ENCODE results near the gene ZCCHC14. TPM values are rescaled to one million over a fixed set of nuclear protein-coding genes. Genes with fewer than 3 reads are reported as not detected.

Gene ZCCHC14
- total and polyA plus RNA-seq, 2 of the 13 experiments (the other 11 are each of a cell fraction or from before 2014, with no cell fraction given): 12.4 to 12.5 TPM

DNA sequence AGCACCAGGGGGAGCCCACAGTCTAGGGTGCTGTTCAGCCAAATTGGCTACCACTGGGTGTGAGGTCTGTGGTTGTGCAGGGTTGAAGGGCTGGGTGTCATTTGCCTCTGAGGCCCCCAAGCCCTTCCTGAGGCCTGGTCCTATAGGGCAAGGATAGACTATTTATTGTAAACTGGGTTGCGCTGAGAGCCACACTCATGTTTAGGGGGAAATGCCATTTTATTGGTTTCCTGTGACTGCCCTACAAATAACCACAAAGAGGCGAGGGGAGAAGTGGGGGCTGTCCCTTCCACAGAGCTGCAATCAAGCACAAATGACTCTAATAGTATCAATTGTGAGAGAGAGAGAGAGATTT lies 3.6 kb upstream of the ZCCHC14 start (continued):
- TF ChIP-seq, protein P1, sequence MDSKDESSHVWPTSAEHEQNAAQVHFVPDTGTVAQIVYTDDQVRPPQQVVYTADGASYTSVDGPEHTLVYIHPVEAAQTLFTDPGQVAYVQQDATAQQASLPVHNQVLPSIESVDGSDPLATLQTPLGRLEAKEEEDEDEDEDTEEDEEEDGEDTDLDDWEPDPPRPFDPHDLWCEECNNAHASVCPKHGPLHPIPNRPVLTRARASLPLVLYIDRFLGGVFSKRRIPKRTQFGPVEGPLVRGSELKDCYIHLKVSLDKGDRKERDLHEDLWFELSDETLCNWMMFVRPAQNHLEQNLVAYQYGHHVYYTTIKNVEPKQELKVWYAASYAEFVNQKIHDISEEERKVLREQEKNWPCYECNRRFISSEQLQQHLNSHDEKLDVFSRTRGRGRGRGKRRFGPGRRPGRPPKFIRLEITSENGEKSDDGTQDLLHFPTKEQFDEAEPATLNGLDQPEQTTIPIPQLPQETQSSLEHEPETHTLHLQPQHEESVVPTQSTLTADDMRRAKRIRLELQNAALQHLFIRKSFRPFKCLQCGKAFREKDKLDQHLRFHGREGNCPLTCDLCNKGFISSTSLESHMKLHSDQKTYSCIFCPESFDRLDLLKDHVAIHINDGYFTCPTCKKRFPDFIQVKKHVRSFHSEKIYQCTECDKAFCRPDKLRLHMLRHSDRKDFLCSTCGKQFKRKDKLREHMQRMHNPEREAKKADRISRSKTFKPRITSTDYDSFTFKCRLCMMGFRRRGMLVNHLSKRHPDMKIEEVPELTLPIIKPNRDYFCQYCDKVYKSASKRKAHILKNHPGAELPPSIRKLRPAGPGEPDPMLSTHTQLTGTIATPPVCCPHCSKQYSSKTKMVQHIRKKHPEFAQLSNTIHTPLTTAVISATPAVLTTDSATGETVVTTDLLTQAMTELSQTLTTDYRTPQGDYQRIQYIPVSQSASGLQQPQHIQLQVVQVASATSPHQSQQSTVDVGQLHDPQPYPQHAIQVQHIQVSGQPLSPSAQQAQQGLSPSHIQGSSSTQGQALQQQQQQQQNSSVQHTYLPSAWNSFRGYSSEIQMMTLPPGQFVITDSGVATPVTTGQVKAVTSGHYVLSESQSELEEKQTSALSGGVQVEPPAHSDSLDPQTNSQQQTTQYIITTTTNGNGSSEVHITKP (CRISPR knock-in tag; IDR thresholded peaks at IDR 0.05; ENCODE audit: low read depth): no peak
- no peak for TF ChIP-seq ZSCAN9 (CRISPR knock-in tag; IDR thresholded peaks at IDR 0.05; ENCODE audit: borderline replicate concordance)
- TF ChIP-seq CC2D1A (CRISPR knock-in tag; IDR thresholded peaks at IDR 0.05): no peak
- TF ChIP-seq ZNF207 (IDR thresholded peaks at IDR 0.05; ENCODE audit: borderline replicate concordance): no peak
- TF ChIP-seq ZFP36 (IDR thresholded peaks at IDR 0.05; ENCODE audit: borderline replicate concordance, low read depth, low read length, partially characterized antibody): no peak
- TF ChIP-seq, protein P2, sequence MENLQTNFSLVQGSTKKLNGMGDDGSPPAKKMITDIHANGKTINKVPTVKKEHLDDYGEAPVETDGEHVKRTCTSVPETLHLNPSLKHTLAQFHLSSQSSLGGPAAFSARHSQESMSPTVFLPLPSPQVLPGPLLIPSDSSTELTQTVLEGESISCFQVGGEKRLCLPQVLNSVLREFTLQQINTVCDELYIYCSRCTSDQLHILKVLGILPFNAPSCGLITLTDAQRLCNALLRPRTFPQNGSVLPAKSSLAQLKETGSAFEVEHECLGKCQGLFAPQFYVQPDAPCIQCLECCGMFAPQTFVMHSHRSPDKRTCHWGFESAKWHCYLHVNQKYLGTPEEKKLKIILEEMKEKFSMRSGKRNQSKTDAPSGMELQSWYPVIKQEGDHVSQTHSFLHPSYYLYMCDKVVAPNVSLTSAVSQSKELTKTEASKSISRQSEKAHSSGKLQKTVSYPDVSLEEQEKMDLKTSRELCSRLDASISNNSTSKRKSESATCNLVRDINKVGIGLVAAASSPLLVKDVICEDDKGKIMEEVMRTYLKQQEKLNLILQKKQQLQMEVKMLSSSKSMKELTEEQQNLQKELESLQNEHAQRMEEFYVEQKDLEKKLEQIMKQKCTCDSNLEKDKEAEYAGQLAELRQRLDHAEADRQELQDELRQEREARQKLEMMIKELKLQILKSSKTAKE (CRISPR knock-in tag; IDR thresholded peaks at IDR 0.05; ENCODE audit: borderline replicate concordance): no peak
- TF ChIP-seq HOXA3 (CRISPR knock-in tag; IDR thresholded peaks at IDR 0.05): no peak
- TF ChIP-seq POLR2AphosphoS5 (IDR thresholded peaks at IDR 0.05; ENCODE audit: low read depth, low read length): no peak
- TF ChIP-seq MZF1 (CRISPR knock-in tag; IDR thresholded peaks at IDR 0.05; ENCODE audit: borderline replicate concordance): no peak
- TF ChIP-seq ZNF687 (CRISPR knock-in tag; IDR thresholded peaks at IDR 0.05): peak; percentile 26; the same call in 1 of the 2 replicates
- TF ChIP-seq TCF7L2 (IDR thresholded peaks at IDR 0.05; ENCODE audit: low read depth, low read length): no peak
- TF ChIP-seq, protein P3, sequence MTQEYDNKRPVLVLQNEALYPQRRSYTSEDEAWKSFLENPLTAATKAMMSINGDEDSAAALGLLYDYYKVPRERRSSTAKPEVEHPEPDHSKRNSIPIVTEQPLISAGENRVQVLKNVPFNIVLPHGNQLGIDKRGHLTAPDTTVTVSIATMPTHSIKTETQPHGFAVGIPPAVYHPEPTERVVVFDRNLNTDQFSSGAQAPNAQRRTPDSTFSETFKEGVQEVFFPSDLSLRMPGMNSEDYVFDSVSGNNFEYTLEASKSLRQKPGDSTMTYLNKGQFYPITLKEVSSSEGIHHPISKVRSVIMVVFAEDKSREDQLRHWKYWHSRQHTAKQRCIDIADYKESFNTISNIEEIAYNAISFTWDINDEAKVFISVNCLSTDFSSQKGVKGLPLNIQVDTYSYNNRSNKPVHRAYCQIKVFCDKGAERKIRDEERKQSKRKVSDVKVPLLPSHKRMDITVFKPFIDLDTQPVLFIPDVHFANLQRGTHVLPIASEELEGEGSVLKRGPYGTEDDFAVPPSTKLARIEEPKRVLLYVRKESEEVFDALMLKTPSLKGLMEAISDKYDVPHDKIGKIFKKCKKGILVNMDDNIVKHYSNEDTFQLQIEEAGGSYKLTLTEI (CRISPR knock-in tag; conservative IDR thresholded peaks at IDR 0.05): no peak
- TF ChIP-seq, protein P4, sequence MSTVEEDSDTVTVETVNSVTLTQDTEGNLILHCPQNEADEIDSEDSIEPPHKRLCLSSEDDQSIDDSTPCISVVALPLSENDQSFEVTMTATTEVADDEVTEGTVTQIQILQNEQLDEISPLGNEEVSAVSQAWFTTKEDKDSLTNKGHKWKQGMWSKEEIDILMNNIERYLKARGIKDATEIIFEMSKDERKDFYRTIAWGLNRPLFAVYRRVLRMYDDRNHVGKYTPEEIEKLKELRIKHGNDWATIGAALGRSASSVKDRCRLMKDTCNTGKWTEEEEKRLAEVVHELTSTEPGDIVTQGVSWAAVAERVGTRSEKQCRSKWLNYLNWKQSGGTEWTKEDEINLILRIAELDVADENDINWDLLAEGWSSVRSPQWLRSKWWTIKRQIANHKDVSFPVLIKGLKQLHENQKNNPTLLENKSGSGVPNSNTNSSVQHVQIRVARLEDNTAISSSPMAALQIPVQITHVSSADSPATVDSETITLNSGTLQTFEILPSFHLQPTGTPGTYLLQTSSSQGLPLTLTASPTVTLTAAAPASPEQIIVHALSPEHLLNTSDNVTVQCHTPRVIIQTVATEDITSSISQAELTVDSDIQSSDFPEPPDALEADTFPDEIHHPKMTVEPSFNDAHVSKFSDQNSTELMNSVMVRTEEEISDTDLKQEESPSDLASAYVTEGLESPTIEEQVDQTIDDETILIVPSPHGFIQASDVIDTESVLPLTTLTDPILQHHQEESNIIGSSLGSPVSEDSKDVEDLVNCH (CRISPR knock-in tag; IDR thresholded peaks at IDR 0.05): no peak
- no peak for TF ChIP-seq ZSCAN29 (CRISPR knock-in tag; conservative IDR thresholded peaks at IDR 0.05)
- no peak for TF ChIP-seq ZNF777 (CRISPR knock-in tag; IDR thresholded peaks at IDR 0.05)
- no peak for TF ChIP-seq ZNF839 (CRISPR knock-in tag; IDR thresholded peaks at IDR 0.05; ENCODE audit: borderline replicate concordance)

Data from HepG2 (cell line).